Activated CD4-positive, alpha-beta T cell treated with anti-CD3 and anti-CD28 coated beads, Interleukin-2, amount 50 U/mL, for 48 hours (primary cell): ENCODE data around the gene DSCAML1.

ENCODE experiments used
- DNase-seq, 2 experiments: peaks; one replicate each; pipeline ENCODE4 v3.0.0-alpha.2; 2020

The DSCAML1 gene

GRCh38 chr11:117481036-117481435 is 316.0 kb downstream of the DSCAML1 start:
- no peak for DNase-seq

- no peak for DNase-seq
Observed at GRCh38 chr11:117480221-117480620, 316.8 kb downstream of the DSCAML1 start.

GRCh38 chr11:117479372-117479771 is 317.6 kb downstream of the DSCAML1 start:
- peak; percentile 23 to 33 for DNase-seq

GRCh38 chr11:117478926-117479325 is 318.1 kb downstream of the DSCAML1 start:
- DNase-seq = no peak

DNA sequence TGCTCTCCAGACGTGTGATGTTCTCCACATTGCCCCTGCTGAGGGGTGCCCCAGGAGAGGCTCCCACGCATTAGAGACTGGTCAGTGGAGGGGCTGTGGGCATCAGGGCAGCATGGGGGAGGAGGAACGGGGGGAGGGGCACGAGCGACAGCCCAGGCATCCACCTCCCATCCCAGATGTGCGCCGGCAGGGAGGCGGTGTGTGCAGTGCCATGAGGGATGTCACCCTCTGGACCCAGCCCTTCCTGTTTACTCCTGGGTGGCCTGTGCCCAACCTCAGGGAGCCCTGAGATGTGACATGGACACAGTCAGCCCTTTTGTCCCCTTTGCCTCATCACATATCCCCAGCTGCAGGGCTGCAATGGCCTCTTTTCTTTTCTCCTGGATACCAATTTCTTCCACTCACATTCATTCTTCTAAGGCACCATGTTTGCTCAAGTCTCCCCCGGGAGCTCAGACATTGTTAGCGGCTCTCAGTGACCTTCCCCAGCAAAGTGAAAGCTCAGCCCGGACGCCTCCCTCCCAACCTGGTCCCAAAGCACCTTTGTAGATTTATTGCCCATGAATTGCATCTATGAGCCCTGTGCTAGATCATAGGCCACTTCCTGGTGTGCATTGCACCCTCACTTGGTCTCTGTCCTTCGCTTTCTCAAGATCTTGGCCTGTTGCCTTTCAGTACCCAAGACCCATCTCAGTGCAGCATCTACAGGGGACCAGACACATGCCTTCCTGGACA is 318.7 kb downstream of the DSCAML1 start:
- DNase-seq = no peak

- DNase-seq = no peak
Observed at GRCh38 chr11:117477721-117478120, 319.3 kb downstream of the DSCAML1 start.

DNA sequence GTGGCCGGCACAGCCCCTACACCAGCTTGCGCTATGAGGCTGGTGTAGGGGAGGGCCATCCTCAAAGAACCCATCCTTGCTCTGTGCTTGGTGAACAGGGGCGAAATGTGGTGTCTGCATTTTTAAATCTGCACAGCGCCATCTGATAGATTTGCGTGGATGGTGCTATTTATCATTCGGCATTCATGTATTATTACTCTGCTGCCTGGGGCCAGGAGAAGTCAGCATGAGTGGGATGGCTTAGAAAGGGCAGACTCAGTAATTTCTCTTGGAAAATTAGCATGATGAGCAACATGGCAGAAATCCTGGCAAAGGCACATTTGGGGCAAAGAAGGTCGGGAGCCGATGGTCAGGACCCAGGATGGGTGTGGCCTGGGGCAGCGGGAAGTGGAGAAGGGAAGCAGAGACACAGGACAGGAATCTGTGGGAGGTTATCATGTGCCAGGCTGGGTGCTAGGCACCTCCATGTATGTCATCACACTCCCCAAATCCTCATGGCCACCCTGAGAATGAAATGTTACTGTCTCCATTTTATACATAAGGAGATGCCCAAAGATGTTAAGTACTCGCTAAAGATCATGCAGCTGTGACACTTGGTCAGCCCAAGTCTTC is 320.4 kb downstream of the DSCAML1 start:
- DNase-seq = no peak

DNA sequence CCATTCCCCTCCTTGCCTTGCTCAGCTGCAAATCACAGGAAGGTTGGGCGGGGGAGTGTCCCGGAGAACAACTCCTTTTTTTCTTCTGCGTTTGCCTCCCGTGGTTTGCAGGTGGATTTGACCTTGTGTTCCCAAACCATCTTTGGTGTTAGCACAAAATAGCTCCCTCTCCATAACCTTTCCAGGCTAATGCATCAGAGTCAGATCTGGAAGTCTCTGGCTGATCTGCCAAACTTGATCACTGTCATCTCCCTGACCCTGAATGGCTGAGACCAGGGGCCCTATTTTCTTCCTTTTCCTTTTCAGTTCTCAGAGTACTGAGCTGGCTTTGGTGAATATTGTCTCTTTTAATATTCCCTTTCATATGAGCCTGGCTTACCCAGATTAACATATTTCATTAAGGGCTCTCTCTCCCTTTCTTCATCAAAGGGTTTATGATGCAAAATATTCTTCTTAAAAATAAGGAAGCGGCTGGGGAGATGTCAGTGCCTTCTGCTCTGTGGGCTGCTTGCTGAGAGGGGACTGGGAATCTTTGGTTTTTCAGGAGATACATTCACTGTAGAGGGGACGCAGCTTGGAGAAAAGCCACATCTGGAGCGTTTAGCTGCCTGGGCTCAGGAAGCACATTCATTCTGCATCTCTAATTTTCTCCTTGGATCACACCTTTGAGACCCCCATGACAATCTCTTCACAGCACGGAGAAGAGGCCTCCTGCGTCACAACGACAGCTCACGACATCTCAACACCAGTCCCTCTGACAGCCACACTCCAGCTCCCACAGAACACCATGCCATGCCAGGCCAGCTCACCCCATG is 321.1 kb downstream of the DSCAML1 start:
- DNase-seq = no peak

DNA sequence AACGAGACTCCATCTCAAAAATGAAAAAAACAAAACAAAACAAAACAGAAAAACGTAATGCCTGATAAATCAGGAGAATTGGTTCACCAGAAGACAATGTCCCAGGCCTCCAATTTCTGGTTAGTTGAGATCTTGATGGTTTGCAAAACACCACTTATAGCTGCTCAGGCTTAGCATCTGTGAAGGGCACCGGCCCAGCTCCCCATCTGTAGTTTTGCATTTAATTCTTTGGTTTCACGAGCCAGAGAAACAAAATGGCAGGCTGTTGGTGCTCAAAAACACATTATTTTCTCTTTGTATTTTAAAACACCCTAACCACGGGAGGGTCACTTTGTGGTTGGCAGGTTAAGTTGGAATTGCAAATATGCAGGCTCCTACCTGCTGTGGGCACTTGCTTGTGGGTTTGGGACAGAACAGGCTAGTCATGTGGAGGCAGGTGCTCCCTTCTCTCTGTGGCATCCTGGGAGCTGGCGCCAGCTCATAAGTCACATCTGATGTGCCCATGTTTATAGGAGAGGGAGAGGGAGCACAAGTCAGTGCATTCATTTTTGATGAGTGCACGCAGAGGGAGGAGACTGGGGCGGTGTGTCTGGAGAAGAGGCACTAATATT is 323.4 kb downstream of the DSCAML1 start:
- no peak for DNase-seq

DNA sequence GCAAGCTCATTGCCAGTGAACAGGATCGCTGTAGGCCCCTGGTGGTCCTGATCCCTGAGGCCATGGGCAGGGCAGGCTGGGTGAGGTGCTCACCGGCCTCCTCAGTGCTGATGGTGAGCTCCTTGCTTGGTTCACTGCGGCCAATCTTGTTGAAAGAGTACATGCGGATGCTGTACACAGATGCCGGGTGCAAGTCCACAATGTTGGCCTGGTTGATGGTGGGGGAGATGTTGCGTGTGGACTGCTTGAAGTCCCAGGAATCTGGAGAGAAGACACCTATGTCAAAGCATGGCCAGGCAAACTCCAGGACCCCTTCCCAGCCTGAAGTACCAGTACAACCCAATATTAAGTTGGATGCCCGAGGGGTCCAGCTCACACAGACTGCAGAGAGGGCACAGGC is 325.2 kb downstream of the DSCAML1 start:
- DNase-seq = no peak

DNA sequence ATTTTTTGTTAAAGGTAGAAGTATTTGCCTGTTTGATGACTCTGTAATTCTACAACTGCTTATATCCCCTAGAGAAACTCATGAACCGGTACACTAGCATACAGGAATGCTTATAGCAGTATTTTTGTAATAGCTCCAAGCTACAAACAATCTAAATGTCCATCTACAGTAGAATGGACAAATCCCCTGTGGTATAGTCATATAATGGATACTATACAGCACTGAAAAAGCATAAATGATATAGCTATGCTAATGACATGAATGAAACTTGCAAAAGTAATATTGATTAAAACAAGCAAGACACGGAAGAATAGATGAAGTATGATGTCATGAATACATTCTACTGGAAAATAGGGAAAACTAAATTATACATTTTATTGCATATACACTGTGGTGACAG is 326.4 kb downstream of the DSCAML1 start:
- no peak for DNase-seq

DNA sequence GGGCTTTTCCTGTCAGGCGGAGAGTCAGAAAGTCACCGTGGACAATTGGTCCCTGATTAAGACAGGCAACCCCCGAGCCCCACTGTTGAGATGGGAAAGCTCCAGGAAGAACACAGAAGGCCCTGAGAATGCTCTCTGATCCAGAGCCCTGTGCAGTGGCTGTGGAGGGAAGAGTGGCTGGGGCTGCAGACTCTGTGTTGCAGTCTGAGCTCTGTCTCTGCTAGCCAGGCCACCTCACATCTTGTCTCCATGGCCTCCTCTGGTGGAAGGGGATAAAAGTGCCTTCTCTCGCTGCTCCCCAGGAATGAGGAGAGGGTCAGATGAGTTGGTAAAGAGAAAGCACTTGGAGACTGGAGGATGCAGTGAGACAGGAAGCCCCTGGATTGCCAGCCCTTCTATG is 328.1 kb downstream of the DSCAML1 start:
- no peak for DNase-seq

DNA sequence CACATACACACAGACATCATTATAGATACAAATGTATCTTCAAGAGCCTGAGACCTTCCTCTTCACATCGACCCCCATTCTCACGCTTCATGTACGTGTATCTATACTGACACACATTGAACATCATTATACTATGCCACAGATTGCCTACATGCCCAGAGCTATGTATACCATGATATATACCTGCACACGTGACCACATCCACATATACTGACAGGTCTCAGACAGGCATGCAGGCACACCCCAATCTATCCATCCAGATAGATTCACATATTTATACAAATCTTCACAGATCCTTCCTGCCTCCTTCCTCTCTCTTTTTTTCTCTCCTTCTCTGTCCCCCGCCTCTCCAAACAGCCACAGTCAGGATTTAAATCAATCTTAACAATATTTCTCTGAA is 329.2 kb downstream of the DSCAML1 start:
- no peak for DNase-seq

- DNase-seq = no peak
Observed at GRCh38 chr11:117466966-117467365, 330.1 kb downstream of the DSCAML1 start.

- DNase-seq = no peak
Observed at GRCh38 chr11:117465236-117465997, 331.6 kb downstream of the DSCAML1 start.

DNA sequence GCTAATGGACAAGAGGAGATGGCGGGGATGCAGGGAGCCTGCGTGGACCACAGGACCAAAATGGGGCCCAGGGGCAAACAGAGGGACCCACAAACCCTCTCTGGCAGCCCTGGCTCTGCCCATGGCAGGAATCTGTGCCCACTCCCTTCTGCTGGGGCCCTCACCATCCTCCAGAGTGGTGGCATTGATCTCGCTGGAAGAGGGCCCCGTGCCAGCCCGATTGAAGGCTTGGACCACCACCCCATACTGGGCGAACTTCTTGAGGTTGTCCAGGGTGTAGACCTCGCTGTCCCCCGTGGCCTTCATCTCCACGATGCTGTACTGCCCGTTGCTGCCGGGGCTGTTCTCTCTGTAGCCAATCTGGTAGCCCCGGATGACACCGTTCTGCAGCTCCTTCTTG is 332.2 kb downstream of the DSCAML1 start:
- no peak for DNase-seq

- no peak for DNase-seq
Observed at GRCh38 chr11:117462864-117463247, 334.2 kb downstream of the DSCAML1 start.

DNA sequence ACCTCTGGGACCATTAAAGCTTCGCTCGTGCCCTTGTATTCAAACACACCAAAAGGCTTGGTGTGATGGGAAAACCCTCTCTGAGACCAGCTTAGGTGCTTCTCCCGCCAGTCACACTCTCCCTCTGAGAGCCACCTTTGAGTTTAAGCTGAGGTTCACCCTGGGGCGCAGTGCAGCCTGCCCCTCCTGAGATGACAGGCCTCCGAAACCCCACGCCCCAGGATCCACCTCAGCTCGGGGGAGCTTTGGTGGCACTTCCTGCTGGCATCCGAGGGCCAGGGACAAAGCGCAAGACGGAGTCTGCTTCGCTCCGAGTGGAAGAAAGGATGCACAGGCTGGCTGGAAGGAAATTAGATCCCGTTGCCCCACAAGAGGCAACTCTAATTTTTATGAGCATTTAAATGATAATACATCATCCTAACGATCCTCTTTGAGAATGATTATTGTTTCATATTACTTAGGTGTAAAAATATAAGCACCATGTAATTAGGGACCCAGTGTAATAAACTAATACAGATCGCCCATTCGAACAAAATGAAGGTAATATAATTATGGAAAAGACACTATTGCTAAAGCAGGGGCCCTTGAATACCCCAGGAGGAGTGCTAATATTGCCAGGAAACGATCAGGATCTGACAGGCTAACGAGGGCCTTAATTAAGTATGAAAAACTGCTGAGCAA is 334.7 kb downstream of the DSCAML1 start:
- no peak for DNase-seq

- no peak for DNase-seq
Observed at GRCh38 chr11:117461396-117462182, 335.4 kb downstream of the DSCAML1 start.

DNA sequence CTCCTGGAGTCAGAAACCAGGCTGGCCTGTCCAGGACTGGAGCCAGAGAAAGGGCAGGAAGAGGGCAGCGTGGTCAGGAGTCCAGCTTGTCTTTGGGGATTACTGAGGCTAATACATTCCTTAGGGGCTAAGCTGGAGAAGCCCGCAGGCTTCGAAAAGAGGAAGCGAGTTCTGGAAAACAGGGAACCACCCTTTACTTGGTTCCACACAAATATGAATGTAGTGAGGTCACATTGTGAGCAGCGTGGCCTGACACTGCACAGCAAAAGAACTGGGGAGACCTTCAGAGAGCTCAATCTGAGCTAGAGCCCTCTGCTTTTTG is 337.1 kb downstream of the DSCAML1 start:
- DNase-seq = no peak
